Effector memory CD4-positive, alpha-beta T cell (primary cell): Measurements from ENCODE around the gene PTPRM.

Experiments
- DNase-seq, 3 donors: peaks; one replicate each; pipeline ENCODE4 v3.0.0-alpha.2; 2020
- H3K27ac ChIP-seq: 2 replicates; pipeline ENCODE4 v1.7.0; 2013; ENCODE audit warnings: mild to moderate bottlenecking, low read length, moderate library complexity; ENCODE audit not compliant: insufficient read depth, poor library complexity, severe bottlenecking
- H3K27me3 ChIP-seq: replicated peaks from 2 replicates; pipeline ENCODE4 v1.7.0; 2013; ENCODE audit warnings: mild to moderate bottlenecking, low read length; ENCODE audit not compliant: insufficient read depth, control insufficient read depth, poor library complexity, severe bottlenecking
- H3K36me3 ChIP-seq: 2 replicates; pipeline ENCODE4 v1.7.0; 2013; ENCODE audit warnings: mild to moderate bottlenecking, low read length, moderate library complexity; ENCODE audit not compliant: control insufficient read depth, insufficient read depth
- H3K4me1 ChIP-seq: 2 replicates; pipeline ENCODE4 v1.7.0; 2013; ENCODE audit warnings: low read length, mild to moderate bottlenecking; ENCODE audit not compliant: control insufficient read depth, insufficient read depth, poor library complexity, severe bottlenecking
- H3K4me3 ChIP-seq: 2 replicates; pipeline ENCODE4 v1.7.0; 2013; ENCODE audit warnings: low read length, low read depth, mild to moderate bottlenecking; ENCODE audit not compliant: insufficient read depth, poor library complexity, severe bottlenecking
- H3K9me3 ChIP-seq: 2 replicates; pipeline ENCODE4 v1.7.0; 2013; ENCODE audit warnings: mild to moderate bottlenecking, low read length, moderate library complexity; ENCODE audit not compliant: control insufficient read depth

The PTPRM gene

GRCh38 chr18:7579176-7579917 is 12.2 kb downstream of the PTPRM start:
- Histone ChIP-seq H3K9me3 (no peaks in the 10 kb centered on the region), H3K27me3 (no peaks in the 10 kb centered on the region), H3K4me1 (no peaks in the 10 kb centered on the region), H3K36me3 (no peaks in the 10 kb centered on the region), H3K27ac (no peak overlapping the region), H3K4me3 (no peak overlapping the region)
- no peak for DNase-seq

GRCh38 chr18:7579918-7580542 is 12.9 kb downstream of the PTPRM start:
- Histone ChIP-seq H3K4me1 (no peaks in the 10 kb centered on the region), H3K9me3 (no peaks in the 10 kb centered on the region), H3K27ac (no peak overlapping the region), H3K27me3 (no peaks in the 10 kb centered on the region), H3K36me3 (no peaks in the 10 kb centered on the region), H3K4me3 (no peak overlapping the region)
- DNase-seq, result no peak

GRCh38 chr18:7584646-7585275 is 17.6 kb downstream of the PTPRM start:
- Histone ChIP-seq H3K36me3 (no peaks in the 10 kb centered on the region), H3K4me3 (no peak overlapping the region), H3K4me1 (no peaks in the 10 kb centered on the region), H3K27me3 (no peaks in the 10 kb centered on the region), H3K27ac (no peak overlapping the region), H3K9me3 (no peaks in the 10 kb centered on the region)
- no peak for DNase-seq

- H3K4me1 ChIP-seq, result no peaks in the 10 kb centered on the region
- no peak overlapping the region for H3K4me3 ChIP-seq
- H3K36me3 ChIP-seq, result no peaks in the 10 kb centered on the region
- no peak for DNase-seq
- H3K9me3 ChIP-seq, result no peaks in the 10 kb centered on the region
- no peak overlapping the region for H3K27ac ChIP-seq
- no peaks in the 10 kb centered on the region for H3K27me3 ChIP-seq
Measured at GRCh38 chr18:7585276-7585670, 18.2 kb downstream of the PTPRM start.

- no peak overlapping the region for H3K4me3 ChIP-seq
- no peaks in the 10 kb centered on the region for H3K27me3 ChIP-seq
- H3K27ac ChIP-seq, result no peak overlapping the region
- H3K36me3 ChIP-seq, result no peaks in the 10 kb centered on the region
- no peaks in the 10 kb centered on the region for H3K4me1 ChIP-seq
- H3K9me3 ChIP-seq, result no peaks in the 10 kb centered on the region
- DNase-seq, result no peak
Measured at GRCh38 chr18:7586379-7586778, 19.3 kb downstream of the PTPRM start.

GRCh38 chr18:7590826-7591560 is 23.9 kb downstream of the PTPRM start:
- no peaks in the 10 kb centered on the region for H3K9me3 ChIP-seq
- H3K27me3 ChIP-seq, result no peaks in the 10 kb centered on the region
- no peaks in the 10 kb centered on the region for H3K4me1 ChIP-seq
- no peaks in the 10 kb centered on the region for H3K36me3 ChIP-seq
- no peak overlapping the region for H3K4me3 ChIP-seq
- H3K27ac ChIP-seq, result no peak overlapping the region
- DNase-seq, result no peak

- no peaks in the 10 kb centered on the region for H3K36me3 ChIP-seq
- H3K4me1 ChIP-seq, result no peaks in the 10 kb centered on the region
- no peak for DNase-seq
- no peaks in the 10 kb centered on the region for H3K9me3 ChIP-seq
- no peak overlapping the region for H3K4me3 ChIP-seq
- no peaks in the 10 kb centered on the region for H3K27me3 ChIP-seq
- no peak overlapping the region for H3K27ac ChIP-seq
Measured at GRCh38 chr18:7592305-7593071, 25.4 kb downstream of the PTPRM start.

GRCh38 chr18:7593218-7593819 is 26.2 kb downstream of the PTPRM start:
- H3K36me3 ChIP-seq, result no peaks in the 10 kb centered on the region
- no peak for DNase-seq

GRCh38 chr18:7596147-7596546 is 29.0 kb downstream of the PTPRM start:
- Histone ChIP-seq H3K27me3 (no peaks in the 10 kb centered on the region), H3K4me3 (no peak overlapping the region), H3K27ac (no peak overlapping the region), H3K4me1 (no peaks in the 10 kb centered on the region), H3K9me3 (no peaks in the 10 kb centered on the region), H3K36me3 (no peaks in the 10 kb centered on the region)
- DNase-seq, result no peak

More at GRCh38 chr18:7593218-7593819, 26.2 kb downstream of the PTPRM start:
- H3K27ac ChIP-seq, result no peak overlapping the region
- H3K4me1 ChIP-seq, result no peaks in the 10 kb centered on the region
- no peak overlapping the region for H3K4me3 ChIP-seq
- H3K9me3 ChIP-seq, result no peaks in the 10 kb centered on the region
- no peaks in the 10 kb centered on the region for H3K27me3 ChIP-seq
